ENCODE data around the gene GRIN2C. TPM values are rescaled to one million over a fixed set of nuclear protein-coding genes. Genes with fewer than 3 reads are reported as not detected.
"Not testable (repeated sequence)": the region's sequence is repeated elsewhere in the genome, so short reads cannot be mapped to it uniquely, and the experiment has no call there.

GRIN2C gene
- 1.2 TPM for total RNA-seq

GRCh38 chr17:74859459-74860228, at the start of gene GRIN2C:
Gene GRIN2C (minus strand): TSS chr17:74859885. CDS start chr17:74855092, 4,793 bp downstream.
- DNase-seq (ENCODE audit: low spot score in 2 of 2) (peak; percentile 73 to 75), FAIRE-seq (no peak)

DNA sequence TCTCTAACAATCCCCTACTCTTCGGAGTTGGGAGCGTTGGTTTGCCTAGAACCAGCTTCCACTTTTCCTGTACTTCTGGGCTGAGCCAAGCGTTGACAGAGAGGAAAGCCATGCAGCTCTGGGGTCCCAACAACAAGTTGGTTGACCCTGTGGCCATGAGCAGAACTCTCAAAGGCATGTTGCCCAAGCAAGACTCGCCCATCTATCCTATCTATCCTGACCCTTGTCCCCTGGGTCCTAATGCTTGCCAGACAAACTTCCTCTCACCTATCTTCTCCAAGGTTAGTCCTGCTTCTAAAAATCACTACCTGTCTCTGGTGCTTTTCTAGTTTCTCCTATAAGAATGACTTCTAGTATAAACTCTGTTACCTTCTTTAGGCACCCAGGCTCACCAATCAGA, 49.4 kb upstream of the GRIN2C start:
- not testable (repeated sequence) for FAIRE-seq; DNase-seq (ENCODE audit: low spot score in 2 of 2)

GRCh38 chr17:74907012-74907411, 47.3 kb upstream of the GRIN2C start:
- no peak for DNase-seq (ENCODE audit: low spot score in 2 of 2)
- FAIRE-seq: no peak

DNA sequence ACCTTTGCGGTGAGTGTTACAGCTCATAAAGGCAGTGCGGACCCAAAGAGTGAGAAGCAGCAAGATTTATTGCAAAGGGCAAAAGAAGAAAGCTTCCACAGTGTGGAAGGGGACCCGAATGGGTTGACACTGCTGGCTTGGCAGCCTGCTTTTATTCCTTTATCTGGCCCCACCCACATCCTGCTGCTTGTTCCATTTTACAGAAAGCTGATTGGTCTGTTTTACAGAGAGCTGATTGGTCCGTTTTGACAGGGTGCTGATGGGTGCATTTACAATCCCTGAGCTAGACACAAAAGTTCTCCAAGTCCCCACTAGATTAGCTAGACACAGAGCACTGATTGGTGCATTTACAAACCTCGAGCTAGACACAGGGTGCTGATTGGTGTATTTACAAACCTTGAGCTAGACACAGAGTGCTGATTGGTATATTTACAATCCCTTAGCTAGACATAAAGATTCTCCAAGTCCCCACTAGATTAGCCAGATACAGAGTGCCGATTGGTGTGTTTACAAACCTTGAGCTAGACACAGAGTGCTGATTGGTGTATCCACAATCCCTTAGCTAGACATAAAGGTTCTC, 46.6 kb upstream of the GRIN2C start:
- FAIRE-seq; DNase-seq (ENCODE audit: low spot score in 2 of 2): not testable (repeated sequence)

- no peak for FAIRE-seq
- DNase-seq (ENCODE audit: low spot score in 2 of 2): no peak
These were observed 45.2 kb upstream of the GRIN2C start for GRCh38 chr17:74904687-74905409.

DNA sequence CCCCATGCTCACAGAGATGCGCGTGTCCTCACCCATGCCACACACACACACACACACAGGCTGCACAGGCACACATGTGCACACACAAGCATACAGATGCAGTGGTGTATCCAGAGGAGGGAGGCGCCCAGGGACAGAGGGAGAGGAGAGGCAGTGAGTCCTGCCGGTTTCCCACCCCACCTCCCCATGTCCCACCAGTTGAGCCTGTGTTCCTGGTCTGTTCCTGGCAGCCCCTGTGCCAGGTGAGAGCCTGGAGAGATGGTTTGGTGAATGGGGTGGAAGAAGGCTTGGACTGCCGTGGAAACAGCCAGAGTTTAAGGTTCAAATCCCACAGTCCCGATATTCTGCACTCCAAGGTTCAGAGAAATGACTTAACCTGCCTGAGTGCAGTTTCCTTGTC, 44.0 kb upstream of the GRIN2C start:
- DNase-seq (ENCODE audit: low spot score in 2 of 2) (no peak), FAIRE-seq (no peak)

GRCh38 chr17:74903034-74903433, 43.3 kb upstream of the GRIN2C start:
- no peak for FAIRE-seq
- no peak for DNase-seq (ENCODE audit: low spot score in 2 of 2)

GRCh38 chr17:74901353-74902135, 41.9 kb upstream of the GRIN2C start:
- no peak for DNase-seq (ENCODE audit: low spot score in 2 of 2)

GRCh38 chr17:74900208-74900607, 40.5 kb upstream of the GRIN2C start:
- no peak for FAIRE-seq
- no peak for DNase-seq (ENCODE audit: low spot score in 2 of 2)

More at GRCh38 chr17:74901353-74902135, 41.9 kb upstream of the GRIN2C start:
- no peak for FAIRE-seq

DNA sequence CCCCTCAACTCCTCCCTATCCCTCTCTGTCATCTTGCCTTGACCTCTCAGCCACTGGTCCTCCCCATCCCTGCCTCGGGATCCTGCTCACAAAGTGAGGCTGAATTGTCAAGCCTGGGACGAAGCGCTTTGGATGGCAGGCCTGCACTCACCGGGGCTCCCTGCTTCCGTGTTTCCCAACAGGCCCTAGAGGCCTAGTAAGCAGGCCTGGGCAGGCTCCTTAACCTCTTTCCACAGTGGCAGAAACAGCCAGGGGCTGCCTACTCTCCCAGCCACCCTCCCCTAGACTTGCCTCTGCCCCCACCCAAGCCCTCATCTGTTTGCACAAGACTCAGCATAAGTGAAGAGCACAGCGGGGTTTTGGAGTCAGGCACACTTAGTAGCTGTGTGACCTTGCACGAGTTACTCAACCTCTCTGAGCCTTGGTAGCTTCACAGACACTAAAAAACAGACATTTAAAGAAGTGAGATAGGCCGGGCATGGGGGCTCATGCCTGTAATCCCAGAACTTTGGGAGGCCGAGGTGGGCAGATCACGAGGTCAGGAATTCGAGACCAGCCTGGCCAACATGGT, 38.8 kb upstream of the GRIN2C start:
- FAIRE-seq (no peak), DNase-seq (ENCODE audit: low spot score in 2 of 2) (no peak)

DNA sequence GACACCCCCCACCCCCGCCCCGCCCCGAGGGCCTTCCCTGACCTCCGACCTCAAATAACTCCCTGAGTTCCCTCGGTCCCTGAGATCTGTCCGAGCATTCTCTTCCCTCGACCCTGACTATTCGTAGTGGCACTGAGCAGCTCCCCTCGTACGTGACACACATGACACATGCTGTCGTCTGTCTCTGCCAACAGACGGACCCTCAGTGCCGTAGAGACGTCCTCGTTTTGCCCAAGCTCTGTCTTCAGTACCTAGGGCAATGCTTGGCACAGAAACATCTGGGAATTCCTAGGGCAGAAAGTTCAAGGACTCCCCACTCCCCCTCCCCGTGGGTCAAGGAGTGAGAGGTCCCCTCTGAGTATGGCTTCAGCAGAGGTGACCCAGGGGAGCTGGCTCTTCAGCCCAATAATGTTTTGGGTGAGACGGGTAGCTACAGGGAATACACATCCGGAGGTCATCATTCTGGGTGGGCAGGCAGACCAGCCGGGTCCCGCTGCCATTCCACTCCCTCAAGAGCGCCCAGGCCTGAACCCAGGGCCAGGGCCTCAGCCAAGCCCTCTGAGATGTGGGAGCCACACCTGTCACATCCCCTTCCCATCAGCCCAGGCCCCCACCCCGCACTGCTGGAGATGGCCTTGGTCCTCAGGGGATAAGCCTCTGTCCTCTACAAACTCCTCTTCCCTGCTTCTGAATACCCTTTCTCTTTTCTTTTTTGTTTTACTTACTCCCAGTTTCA, 34.4 kb upstream of the GRIN2C start:
- no peak for FAIRE-seq
- DNase-seq (ENCODE audit: low spot score in 2 of 2): no peak

DNA sequence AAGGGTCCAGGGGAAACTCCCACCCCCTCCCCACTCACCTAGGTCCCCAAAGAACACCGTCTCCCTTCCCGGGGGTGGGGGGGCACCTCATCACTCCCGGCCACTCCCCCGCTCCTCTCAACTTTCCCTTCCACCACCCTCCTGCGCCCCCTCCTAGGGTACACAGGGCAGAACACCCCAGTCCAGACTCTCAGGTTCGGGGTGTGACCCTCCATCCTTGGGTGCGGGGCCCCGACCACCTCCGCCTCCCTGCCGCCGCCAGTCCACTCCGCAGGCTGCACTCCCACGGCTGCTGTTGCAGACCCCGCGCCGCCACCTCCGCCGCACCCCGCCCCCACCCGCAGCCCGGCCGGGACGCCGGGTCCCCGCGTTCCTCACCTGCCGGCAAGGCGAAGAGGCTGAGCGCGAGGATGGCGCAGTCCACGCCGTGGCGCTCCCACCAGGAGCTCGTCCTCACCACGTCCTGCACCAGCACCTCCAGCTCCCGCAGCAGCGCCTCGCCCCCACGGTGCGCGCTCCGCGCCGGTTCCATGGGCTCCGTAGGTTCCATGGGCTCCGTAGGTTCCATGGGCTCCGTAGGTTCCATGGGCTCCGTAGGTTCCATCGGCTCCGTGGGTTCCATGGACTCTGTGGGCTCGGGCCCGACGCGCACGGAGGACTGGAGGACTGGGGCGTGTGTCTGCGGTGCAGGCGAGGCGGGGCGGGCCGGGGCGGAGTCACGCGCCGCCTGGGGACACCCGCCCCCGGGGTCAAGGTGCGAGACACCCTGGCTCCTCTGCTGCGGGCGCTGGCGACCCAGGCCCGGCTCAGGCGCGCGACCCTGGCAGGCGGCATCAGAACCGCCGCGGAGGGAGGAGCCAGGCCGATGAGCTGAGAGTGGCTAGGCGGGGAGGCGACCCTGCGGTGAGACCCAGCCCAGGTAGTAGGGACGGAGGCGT, 33.6 kb upstream of the GRIN2C start, which contains the start of gene FADS6:
Gene FADS6 (minus strand): TSS at position 660 of the 938 bp plus-strand sequence. CDS start 38 bp downstream, at position 622.
- FAIRE-seq: no peak
- DNase-seq (ENCODE audit: low spot score in 2 of 2): peak in 1 of 2 donors; percentile 64

DNA sequence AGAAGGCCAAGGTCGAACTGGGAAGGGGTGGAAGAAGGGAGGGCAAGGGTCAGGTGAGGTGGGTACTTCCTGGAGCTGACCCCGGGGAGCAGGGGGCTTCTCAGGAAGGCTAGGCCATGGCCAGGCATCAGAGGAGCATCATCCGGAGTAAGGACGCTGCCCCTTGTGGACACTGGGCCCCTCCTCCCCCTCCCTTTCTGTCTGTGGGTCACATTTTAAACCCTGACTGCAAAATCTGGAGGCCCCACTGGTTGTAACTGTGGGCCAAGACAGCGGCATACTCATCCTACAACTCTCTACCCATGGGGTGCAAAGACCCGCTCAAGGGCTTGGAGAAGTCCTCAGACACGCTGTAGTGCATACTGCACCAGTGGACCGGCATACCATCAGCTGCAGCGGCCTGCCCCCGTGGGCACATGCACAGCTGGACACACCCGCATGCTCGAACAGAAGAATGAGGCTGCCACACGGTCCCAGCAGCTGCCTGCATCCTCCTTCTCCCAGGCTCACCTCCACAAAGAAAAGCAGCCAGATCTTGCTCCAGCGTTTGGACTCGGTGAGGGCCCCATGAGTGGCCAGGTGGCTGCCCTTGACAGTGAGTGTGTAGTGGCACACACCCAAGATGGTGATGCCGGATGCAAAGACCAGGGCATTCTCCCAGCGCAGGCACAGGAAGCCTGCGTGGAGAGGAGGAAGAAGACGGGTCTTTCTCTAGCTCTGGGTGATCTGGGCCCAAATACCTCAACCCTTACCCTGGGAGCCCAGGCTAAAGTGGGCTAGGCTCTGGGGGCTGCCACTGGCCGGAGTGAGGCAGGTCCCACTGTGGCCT, 32.5 kb upstream of the GRIN2C start:
- DNase-seq (ENCODE audit: low spot score in 2 of 2) (no peak), FAIRE-seq (no peak)

- no peak for DNase-seq (ENCODE audit: low spot score in 2 of 2)
- no peak for FAIRE-seq
These were observed 30.9 kb upstream of the GRIN2C start for GRCh38 chr17:74890554-74890953.

DNA sequence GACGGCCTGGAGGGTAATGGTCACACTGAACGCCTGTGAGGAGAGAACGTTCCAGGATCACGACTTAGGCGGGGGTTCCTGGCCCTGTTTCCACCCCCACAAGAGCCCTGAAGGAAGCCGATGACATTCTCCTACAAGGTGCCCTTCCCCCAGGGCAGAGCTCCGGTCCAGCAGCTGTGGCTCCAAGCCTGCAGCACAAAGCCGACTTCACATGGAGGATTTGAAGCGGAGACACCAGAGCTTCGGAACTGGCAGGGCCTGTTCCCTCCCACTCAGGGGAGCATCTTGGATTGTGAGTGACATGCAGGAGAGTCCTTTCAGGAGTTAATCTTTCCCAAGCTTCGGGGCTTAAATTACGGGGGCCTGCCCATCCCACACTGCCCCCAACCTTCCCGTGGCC, 28.8 kb upstream of the GRIN2C start:
- no peak for DNase-seq (ENCODE audit: low spot score in 2 of 2)
- FAIRE-seq: no peak

- FAIRE-seq: no peak
- DNase-seq (ENCODE audit: low spot score in 2 of 2): no peak
These were observed 23.6 kb upstream of the GRIN2C start for GRCh38 chr17:74883241-74883745.

DNA sequence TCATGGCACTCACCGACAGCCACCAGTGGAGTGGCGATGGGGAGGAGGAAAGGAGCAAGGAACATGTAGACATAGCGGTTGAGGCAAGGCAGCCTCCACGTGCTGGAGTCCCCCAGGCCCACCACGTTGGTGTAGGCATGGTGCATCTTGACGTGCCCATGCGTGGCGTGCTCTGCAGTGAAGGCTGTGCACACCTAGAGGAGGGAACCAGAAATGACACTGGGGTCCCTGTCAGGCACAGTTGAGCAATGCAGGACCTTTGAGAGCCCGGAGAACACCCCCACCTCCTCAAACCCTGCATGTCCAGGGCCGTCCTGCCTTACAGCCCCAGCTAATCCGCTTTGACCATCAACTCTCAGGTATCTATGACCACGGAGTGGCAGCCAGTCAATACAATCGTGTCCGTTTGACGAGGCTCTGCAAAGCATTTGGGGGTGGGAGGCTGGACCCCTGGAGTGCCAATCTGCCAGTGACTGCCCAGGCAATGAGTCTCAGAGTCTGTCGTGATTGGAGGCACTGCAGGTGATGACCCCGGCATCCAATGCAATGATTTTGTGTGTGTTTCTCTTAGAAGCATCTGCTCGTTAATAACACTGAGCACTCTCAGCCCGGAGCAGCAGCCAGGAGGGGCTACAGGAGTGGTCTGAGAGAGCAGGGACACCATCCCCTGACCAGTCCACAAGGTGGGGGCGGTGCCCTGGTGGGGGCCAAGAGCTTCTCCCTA, 23.0 kb upstream of the GRIN2C start:
- DNase-seq (ENCODE audit: low spot score in 2 of 2) (no peak), FAIRE-seq (no peak)
